ENCODE measurements around the gene PLAC1.

- TF ChIP-seq POLR2A (IDR thresholded peaks at IDR 0.05; ENCODE audit: low read depth, low read length) = no peak
- no peak for TF ChIP-seq POLR2AphosphoS5 (IDR thresholded peaks at IDR 0.05; ENCODE audit: low read depth, low read length)
- no peak for TF ChIP-seq TAF1 (IDR thresholded peaks at IDR 0.05; ENCODE audit: low read depth, low read length)
- TF ChIP-seq PAX5 (IDR thresholded peaks at IDR 0.05; ENCODE audit: insufficient read depth, low read length, severe bottlenecking) = no peak
- TF ChIP-seq SPI1 (IDR thresholded peaks at IDR 0.05; ENCODE audit: low read depth, low read length) = no peak
These were observed 12.2 kb downstream of the PLAC1 start for GRCh38 chrX:134645936-134646543.
